ENCODE data around the gene STX8.

Gene STX8

GRCh38 chr17:9444687-9445086 is 130.9 kb downstream of the STX8 start:
- no peak for TF ChIP-seq CTCF (conservative IDR thresholded peaks at IDR 0.05)
- no peak overlapping the region for H3K27ac ChIP-seq

- no peak for TF ChIP-seq CTCF (conservative IDR thresholded peaks at IDR 0.05)
- no peak overlapping the region for H3K27ac ChIP-seq
Observed at GRCh38 chr17:9443811-9444210, 131.8 kb downstream of the STX8 start.

- no peak for TF ChIP-seq CTCF (conservative IDR thresholded peaks at IDR 0.05)
- H3K27ac ChIP-seq = no peak overlapping the region
Observed at GRCh38 chr17:9439851-9440250, 135.8 kb downstream of the STX8 start.

GRCh38 chr17:9436630-9437029 is 139.0 kb downstream of the STX8 start:
- no peak for TF ChIP-seq CTCF (conservative IDR thresholded peaks at IDR 0.05)

GRCh38 chr17:9435165-9435564 is 140.5 kb downstream of the STX8 start:
- no peak for TF ChIP-seq CTCF (conservative IDR thresholded peaks at IDR 0.05)
- no peak overlapping the region for H3K27ac ChIP-seq

More at GRCh38 chr17:9436630-9437029, 139.0 kb downstream of the STX8 start:
- H3K27ac ChIP-seq = no peak overlapping the region

- no peak for TF ChIP-seq CTCF (conservative IDR thresholded peaks at IDR 0.05)
- H3K27ac ChIP-seq = no peak overlapping the region
Observed at GRCh38 chr17:9434642-9435057, 141.0 kb downstream of the STX8 start.

- peak overlapping the region; percentile 59 for H3K27ac ChIP-seq
- no peak for TF ChIP-seq CTCF (conservative IDR thresholded peaks at IDR 0.05)
Observed at GRCh38 chr17:9432934-9433421, 142.6 kb downstream of the STX8 start.

Data from VCaP (cell line).